SH-SY5Y (cell line): ENCODE data around the gene RASSF7.

Experiments used
- GATA2 ChIP-seq: IDR thresholded peaks from 2 replicates; pipeline ENCODE4 v1.6.1; 2011; ENCODE audit warnings: mild to moderate bottlenecking, low read depth, low read length
- GATA3 ChIP-seq: IDR thresholded peaks from 2 replicates; pipeline ENCODE4 v1.6.1; 2011; ENCODE audit warnings: low read depth, mild to moderate bottlenecking, low read length, moderate library complexity

DNA sequence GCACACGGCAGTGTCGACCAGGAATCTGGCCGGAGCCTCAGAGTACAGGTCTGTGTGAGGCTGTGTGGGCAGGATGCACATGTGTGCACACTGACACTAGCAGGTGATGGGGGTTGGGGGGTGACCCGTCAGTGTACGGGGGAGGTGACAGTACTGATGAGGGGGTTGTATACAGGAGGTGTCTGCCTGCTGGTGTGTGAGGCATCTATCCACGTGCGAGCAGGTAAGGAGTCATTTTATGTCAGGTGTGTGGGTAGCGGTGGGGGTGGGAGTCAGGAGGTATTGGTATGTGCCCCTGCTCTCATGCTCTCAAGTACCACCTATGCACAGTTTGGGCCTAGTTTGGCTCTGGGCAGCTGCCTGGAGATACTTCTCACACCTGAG, 11.0 kb downstream of the RASSF7 start:
- TF ChIP-seq GATA3, result no peak
- TF ChIP-seq GATA2, result no peak
